T-helper 2 cell treated with Interferon-gamma antibody and Interleukin-4, amounts not matched to agents 5 μg/mL and 100 μg/mL, for 36 hours (primary cell): ENCODE results near the gene VAV2.
A peak's percentile ranks its signal among the peaks of the same experiment; 100 is the strongest.

Experiments used
- DNase-seq: peaks from one replicate; pipeline ENCODE4 v3.0.0; 2021; ENCODE audit warnings: low spot score
- H3K27ac Mint-ChIP-seq: one replicate; pipeline ENCODE4 v1.8.0; 2021; ENCODE audit warnings: mild to moderate bottlenecking, mixed read lengths
- H3K27me3 Mint-ChIP-seq: one replicate; pipeline ENCODE4 v1.8.0; 2021; ENCODE audit warnings: low read depth, mixed read lengths
- H3K36me3 Mint-ChIP-seq: one replicate; pipeline ENCODE4 v1.8.0; 2021; ENCODE audit warnings: low read depth, mixed read lengths
- H3K4me1 Mint-ChIP-seq: one replicate; pipeline ENCODE4 v1.8.0; 2021; ENCODE audit warnings: low read depth, mixed read lengths
- H3K4me3 Mint-ChIP-seq: one replicate; pipeline ENCODE4 v1.8.0; 2022; ENCODE audit warnings: mild to moderate bottlenecking, moderate library complexity, mixed read lengths
- H3K9me3 Mint-ChIP-seq: one replicate; pipeline ENCODE4 v1.8.0; 2021; ENCODE audit warnings: mixed read lengths

Gene VAV2

GRCh38 chr9:133799106-133799505 is 193.0 kb downstream of the VAV2 start:
- no peak overlapping the region for H3K4me3 Mint-ChIP-seq
- no peaks in the 10 kb centered on the region for H3K4me1 Mint-ChIP-seq
- H3K36me3 Mint-ChIP-seq, result no peaks in the 10 kb centered on the region
- H3K9me3 Mint-ChIP-seq, result no peaks in the 10 kb centered on the region
- no peaks in the 10 kb centered on the region for H3K27me3 Mint-ChIP-seq
- no peak for DNase-seq
- H3K27ac Mint-ChIP-seq, result no peak overlapping the region

GRCh38 chr9:133798160-133798559 is 194.0 kb downstream of the VAV2 start:
- no peak overlapping the region for H3K27ac Mint-ChIP-seq
- H3K27me3 Mint-ChIP-seq, result no peaks in the 10 kb centered on the region
- H3K4me1 Mint-ChIP-seq, result no peaks in the 10 kb centered on the region
- no peak for DNase-seq
- no peaks in the 10 kb centered on the region for H3K9me3 Mint-ChIP-seq
- no peak overlapping the region for H3K4me3 Mint-ChIP-seq
- H3K36me3 Mint-ChIP-seq, result no peaks in the 10 kb centered on the region

GRCh38 chr9:133797406-133798105 is 194.6 kb downstream of the VAV2 start:
- no peak for DNase-seq
- Mint-ChIP-seq H3K27ac (no peak overlapping the region), H3K9me3 (no peaks in the 10 kb centered on the region), H3K36me3 (no peaks in the 10 kb centered on the region), H3K4me1 (no peaks in the 10 kb centered on the region), H3K4me3 (no peak overlapping the region), H3K27me3 (no peaks in the 10 kb centered on the region)

GRCh38 chr9:133796562-133796961 is 195.6 kb downstream of the VAV2 start:
- Mint-ChIP-seq H3K4me3 (no peak overlapping the region), H3K27ac (no peak overlapping the region), H3K4me1 (peaks cover 2% of the 10 kb centered on the region), H3K36me3 (no peaks in the 10 kb centered on the region), H3K27me3 (no peaks in the 10 kb centered on the region), H3K9me3 (no peaks in the 10 kb centered on the region)
- no peak for DNase-seq

GRCh38 chr9:133795049-133795448 is 197.1 kb downstream of the VAV2 start:
- Mint-ChIP-seq H3K4me1 (peaks cover 2% of the 10 kb centered on the region), H3K4me3 (no peak overlapping the region), H3K9me3 (no peaks in the 10 kb centered on the region), H3K36me3 (no peaks in the 10 kb centered on the region), H3K27me3 (no peaks in the 10 kb centered on the region), H3K27ac (no peak overlapping the region)
- DNase-seq, result no peak

GRCh38 chr9:133794016-133794760 is 197.9 kb downstream of the VAV2 start:
- H3K4me3 Mint-ChIP-seq, result no peak overlapping the region
- DNase-seq, result no peak
- H3K9me3 Mint-ChIP-seq, result no peaks in the 10 kb centered on the region
- H3K36me3 Mint-ChIP-seq, result no peaks in the 10 kb centered on the region
- peaks cover 2% of the 10 kb centered on the region for H3K4me1 Mint-ChIP-seq
- no peak overlapping the region for H3K27ac Mint-ChIP-seq
- H3K27me3 Mint-ChIP-seq, result no peaks in the 10 kb centered on the region

GRCh38 chr9:133793471-133793870 is 198.7 kb downstream of the VAV2 start:
- Mint-ChIP-seq H3K9me3 (no peaks in the 10 kb centered on the region), H3K27me3 (no peaks in the 10 kb centered on the region), H3K4me3 (no peak overlapping the region), H3K27ac (no peak overlapping the region), H3K36me3 (no peaks in the 10 kb centered on the region), H3K4me1 (peaks cover 2% of the 10 kb centered on the region)
- no peak for DNase-seq

- DNase-seq, result peak; percentile 41
- Mint-ChIP-seq H3K27me3 (no peaks in the 10 kb centered on the region), H3K27ac (no peak overlapping the region), H3K4me1 (peaks cover 2% of the 10 kb centered on the region), H3K9me3 (no peaks in the 10 kb centered on the region), H3K4me3 (no peak overlapping the region), H3K36me3 (no peaks in the 10 kb centered on the region)
These were observed 199.2 kb downstream of the VAV2 start for GRCh38 chr9:133792721-133793470.

GRCh38 chr9:133791735-133792649 is 200.1 kb downstream of the VAV2 start:
- H3K27ac Mint-ChIP-seq, result no peak overlapping the region
- H3K4me1 Mint-ChIP-seq, result peaks cover 2% of the 10 kb centered on the region
- no peaks in the 10 kb centered on the region for H3K27me3 Mint-ChIP-seq
- no peak overlapping the region for H3K4me3 Mint-ChIP-seq
- DNase-seq, result no peak
- H3K36me3 Mint-ChIP-seq, result no peaks in the 10 kb centered on the region
- no peaks in the 10 kb centered on the region for H3K9me3 Mint-ChIP-seq

GRCh38 chr9:133791069-133791468 is 201.1 kb downstream of the VAV2 start:
- Mint-ChIP-seq H3K9me3 (no peaks in the 10 kb centered on the region), H3K27me3 (no peaks in the 10 kb centered on the region), H3K4me1 (peaks cover 8% of the 10 kb centered on the region), H3K27ac (no peak overlapping the region), H3K36me3 (no peaks in the 10 kb centered on the region), H3K4me3 (no peak overlapping the region)
- no peak for DNase-seq

- no peaks in the 10 kb centered on the region for H3K27me3 Mint-ChIP-seq
- no peaks in the 10 kb centered on the region for H3K36me3 Mint-ChIP-seq
- H3K27ac Mint-ChIP-seq, result no peak overlapping the region
- H3K9me3 Mint-ChIP-seq, result no peaks in the 10 kb centered on the region
- no peak for DNase-seq
- H3K4me1 Mint-ChIP-seq, result peaks cover 10% of the 10 kb centered on the region
- no peak overlapping the region for H3K4me3 Mint-ChIP-seq
These were observed 202.3 kb downstream of the VAV2 start for GRCh38 chr9:133789778-133790177.

GRCh38 chr9:133788819-133789717 is 203.1 kb downstream of the VAV2 start:
- Mint-ChIP-seq H3K9me3 (no peaks in the 10 kb centered on the region), H3K4me3 (no peak overlapping the region), H3K27me3 (no peaks in the 10 kb centered on the region), H3K4me1 (peaks cover 10% of the 10 kb centered on the region), H3K36me3 (no peaks in the 10 kb centered on the region), H3K27ac (no peak overlapping the region)
- DNase-seq, result no peak
